ENCODE data around the gene SORCS2.

GRCh38 chr4:7319024-7319423 is 126.7 kb downstream of the SORCS2 start:
- no peak for TF ChIP-seq POLR2AphosphoS5 (IDR thresholded peaks at IDR 0.05)
- TF ChIP-seq CTCF (IDR thresholded peaks at IDR 0.05) = no peak
- no peak for TF ChIP-seq POLR2A (IDR thresholded peaks at IDR 0.05)
- TF ChIP-seq EP300 (IDR thresholded peaks at IDR 0.05) = no peak
